ENCODE results near the gene PLEKHG4B. TPM values are rescaled to one million over a fixed set of nuclear protein-coding genes. Genes with fewer than 3 reads are reported as not detected.
"Not testable (repeated sequence)": the region's sequence is repeated elsewhere in the genome, so short reads cannot be mapped to it uniquely, and the experiment has no call there.

Gene PLEKHG4B
- polyA plus RNA-seq, 1 experiment = 1.4 TPM

GRCh38 chr5:196350-196749 is 104.4 kb downstream of the PLEKHG4B start:
- Histone ChIP-seq H3K36me3 (ENCODE audit: control insufficient read depth, insufficient read depth, low read length) (peaks cover 1% of the 10 kb centered on the region; the same call in 1 of the 2 replicates), H3K27me3 (ENCODE audit: control insufficient read depth, insufficient read depth, low read length) (no peaks in the 10 kb centered on the region; the same call in 1 of the 2 replicates), H3K4me3 (ENCODE audit: low read depth, low read length) (no peak overlapping the region)
- ChIA-PET CTCF (no interaction called here), POLR2A (no interaction called here)
- no peak for TF ChIP-seq CTCF (IDR thresholded peaks at IDR 0.05; ENCODE audit: insufficient read depth, low read depth, low read length)
- DNase-seq (ENCODE audit: low read depth) = no peak

GRCh38 chr5:197031-197430 is 105.1 kb downstream of the PLEKHG4B start:
- DNase-seq (ENCODE audit: low read depth); H3K36me3 ChIP-seq (ENCODE audit: control insufficient read depth, insufficient read depth, low read length); H3K4me3 ChIP-seq (ENCODE audit: low read depth, low read length); POLR2A ChIA-PET; H3K27me3 ChIP-seq (ENCODE audit: control insufficient read depth, insufficient read depth, low read length): not testable (repeated sequence)
- CTCF ChIA-PET = interaction anchor here (1.5 kb wide), 1 partner anchor 8 kb away, joined by 6 read pairs; no protein-coding TSS in a partner anchor

- CTCF ChIA-PET = interaction anchor here (1.1 to 1.5 kb wide), 2 partner anchors 9 to 12 kb away, joined by 3 to 6 read pairs; no protein-coding TSS in a partner anchor
These were observed 106.0 kb downstream of the PLEKHG4B start for GRCh38 chr5:197892-198489.

GRCh38 chr5:198516-199196 is 106.7 kb downstream of the PLEKHG4B start:
- Histone ChIP-seq H3K36me3 (ENCODE audit: control insufficient read depth, insufficient read depth, low read length) (peaks cover 4% of the 10 kb centered on the region; the same call in 1 of the 2 replicates), H3K27me3 (ENCODE audit: control insufficient read depth, insufficient read depth, low read length) (no peaks in the 10 kb centered on the region; the same call in 1 of the 2 replicates), H3K4me3 (ENCODE audit: low read depth, low read length) (no peak overlapping the region)
- DNase-seq (ENCODE audit: low read depth) = no peak
- ChIA-PET CTCF (interaction anchor here (1.1 to 2.4 kb wide), 3 partner anchors 10 to 12 kb away, joined by 3 to 7 read pairs (median 6); no protein-coding TSS in a partner anchor), POLR2A (no interaction called here)
- TF ChIP-seq CTCF (IDR thresholded peaks at IDR 0.05; ENCODE audit: insufficient read depth, low read depth, low read length) = no peak

More at GRCh38 chr5:197892-198489, 106.0 kb downstream of the PLEKHG4B start:
- Histone ChIP-seq H3K27me3 (ENCODE audit: control insufficient read depth, insufficient read depth, low read length) (no peaks in the 10 kb centered on the region; the same call in 1 of the 2 replicates), H3K4me3 (ENCODE audit: low read depth, low read length) (no peak overlapping the region), H3K36me3 (ENCODE audit: control insufficient read depth, insufficient read depth, low read length) (peaks cover 1% of the 10 kb centered on the region; the same call in 1 of the 2 replicates)
- no peak for TF ChIP-seq CTCF (IDR thresholded peaks at IDR 0.05; ENCODE audit: insufficient read depth, low read depth, low read length)
- POLR2A ChIA-PET = no interaction called here
- DNase-seq (ENCODE audit: low read depth) = no peak

- peaks cover 8% of the 10 kb centered on the region; the same call in 1 of the 2 replicates for H3K36me3 ChIP-seq (ENCODE audit: control insufficient read depth, insufficient read depth, low read length)
- H3K27me3 ChIP-seq (ENCODE audit: control insufficient read depth, insufficient read depth, low read length) = no peaks in the 10 kb centered on the region; the same call in 1 of the 2 replicates
- DNase-seq (ENCODE audit: low read depth) = no peak
- ChIA-PET POLR2A (no interaction called here), CTCF (interaction anchor here (2.4 kb wide), 1 partner anchor 11 kb away, joined by 7 read pairs; no protein-coding TSS in a partner anchor)
- TF ChIP-seq CTCF (IDR thresholded peaks at IDR 0.05; ENCODE audit: insufficient read depth, low read depth, low read length) = no peak
- no peak overlapping the region for H3K4me3 ChIP-seq (ENCODE audit: low read depth, low read length)
These were observed 107.4 kb downstream of the PLEKHG4B start for GRCh38 chr5:199197-199949.
